DMS 273 treated with DMSO at 0.1 percent for 48 hours (cell line): Measurements from ENCODE around the gene DPY19L3.
A peak's percentile ranks its signal among the peaks of the same experiment; 100 is the strongest.
"Not testable (repeated sequence)": the region's sequence is repeated elsewhere in the genome, so short reads cannot be mapped to it uniquely, and the experiment has no call there.

Source experiments
- DNase-seq: peaks from one replicate; lab custom pipeline; 2025; lab: John Stamatoyannopoulos, UW

Gene DPY19L3

DNA sequence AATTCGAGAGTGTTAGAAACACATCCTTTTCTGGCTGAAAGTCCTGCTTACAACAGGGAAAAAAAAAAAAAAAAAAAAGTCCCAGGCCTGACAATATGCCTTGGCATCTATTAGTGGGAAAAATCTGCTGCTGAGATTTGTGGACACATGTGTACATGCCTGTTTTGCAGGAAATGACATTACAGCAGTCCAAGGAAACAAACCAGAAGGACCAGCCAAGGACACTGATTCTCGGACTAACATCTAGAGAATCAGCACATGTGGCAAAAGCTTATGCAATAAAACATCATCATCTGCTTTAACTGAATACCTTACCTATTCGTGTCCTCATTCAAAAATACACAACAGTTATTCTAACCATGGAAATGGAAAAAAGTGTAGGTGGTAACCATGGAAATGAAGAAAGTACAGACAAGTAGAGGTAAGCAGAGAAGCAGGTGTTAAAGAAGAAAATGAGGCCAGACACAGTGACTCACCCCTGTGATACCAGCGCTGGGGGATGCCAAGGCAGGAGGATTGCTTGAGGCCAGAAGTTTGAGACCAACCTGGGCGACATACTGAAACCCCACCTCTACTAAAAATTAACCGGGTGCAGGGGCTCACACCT is 9.4 kb upstream of the DPY19L3 start:
- no peak for DNase-seq

DNA sequence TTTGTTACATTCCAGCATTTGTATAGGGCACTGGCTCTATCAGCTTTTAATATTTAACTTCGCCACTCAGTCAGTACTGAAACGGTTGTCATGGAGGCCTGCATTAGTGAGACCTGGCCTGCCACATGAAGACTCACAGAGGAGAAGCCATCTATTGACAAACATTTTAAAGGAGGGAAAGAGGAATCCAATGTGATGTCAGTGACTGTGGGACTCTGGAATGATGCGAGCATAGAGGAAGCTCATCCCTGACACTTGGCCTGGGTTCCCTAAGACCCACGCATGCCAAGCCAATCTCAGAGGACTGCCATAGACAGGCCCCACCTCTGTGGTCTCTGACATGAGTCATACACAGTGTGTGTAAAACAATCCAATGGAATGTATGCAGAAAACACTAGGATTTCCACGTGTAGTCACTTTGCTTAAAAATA is 7.9 kb upstream of the DPY19L3 start:
- no peak for DNase-seq

DNA sequence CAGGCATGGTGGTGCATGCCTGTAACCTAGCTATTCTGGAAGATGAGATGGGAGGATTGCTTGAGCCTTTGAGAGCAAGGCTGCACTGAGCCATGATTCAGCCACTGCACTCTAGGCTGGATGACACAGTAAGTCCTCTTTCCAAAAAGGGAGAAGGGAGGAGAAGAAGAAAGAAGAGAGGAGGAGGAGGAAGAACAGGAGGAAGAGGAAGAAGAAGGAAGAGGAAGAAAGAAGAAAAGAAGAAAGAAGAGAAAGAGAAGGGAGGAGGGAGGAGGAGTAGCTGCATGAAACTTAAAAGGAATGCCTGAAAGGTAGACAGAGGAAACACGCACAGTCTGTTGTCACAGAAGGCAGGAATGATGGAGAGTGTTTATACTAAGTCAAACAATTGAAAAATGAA is 3.6 kb upstream of the DPY19L3 start:
- no peak for DNase-seq

DNA sequence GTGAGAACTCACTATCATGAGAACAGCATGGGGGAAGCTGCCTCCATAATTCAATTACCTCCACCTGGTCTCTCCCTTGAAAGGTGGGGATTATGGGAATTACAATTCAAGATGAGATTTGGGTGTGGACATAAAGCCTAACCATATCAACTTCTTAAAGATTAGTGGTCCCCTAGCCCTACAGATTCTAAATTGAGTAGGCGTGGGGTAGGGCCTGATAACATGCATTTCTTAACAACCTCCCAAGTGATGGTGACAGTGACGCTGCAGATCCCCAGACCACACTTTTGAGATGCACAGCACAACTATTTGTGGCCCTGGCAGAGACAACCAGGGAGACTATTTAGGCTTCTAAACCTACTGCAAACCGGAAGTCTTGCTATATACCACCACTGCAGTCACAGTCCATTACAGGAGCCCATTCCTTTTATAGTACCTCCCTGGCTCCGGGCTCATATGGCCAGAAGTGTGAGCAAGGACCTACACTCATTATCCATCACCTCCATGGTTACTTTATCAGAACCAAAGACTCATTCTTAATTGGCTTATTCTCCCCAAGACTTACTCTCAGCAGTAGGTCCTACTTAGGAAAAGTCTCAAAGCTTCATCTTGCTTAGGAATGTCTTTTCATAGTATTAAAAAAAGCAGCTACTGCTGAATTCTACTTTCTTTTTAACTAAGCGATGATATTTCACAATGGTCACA is 2.1 kb upstream of the DPY19L3 start:
- DNase-seq = no peak

DNA sequence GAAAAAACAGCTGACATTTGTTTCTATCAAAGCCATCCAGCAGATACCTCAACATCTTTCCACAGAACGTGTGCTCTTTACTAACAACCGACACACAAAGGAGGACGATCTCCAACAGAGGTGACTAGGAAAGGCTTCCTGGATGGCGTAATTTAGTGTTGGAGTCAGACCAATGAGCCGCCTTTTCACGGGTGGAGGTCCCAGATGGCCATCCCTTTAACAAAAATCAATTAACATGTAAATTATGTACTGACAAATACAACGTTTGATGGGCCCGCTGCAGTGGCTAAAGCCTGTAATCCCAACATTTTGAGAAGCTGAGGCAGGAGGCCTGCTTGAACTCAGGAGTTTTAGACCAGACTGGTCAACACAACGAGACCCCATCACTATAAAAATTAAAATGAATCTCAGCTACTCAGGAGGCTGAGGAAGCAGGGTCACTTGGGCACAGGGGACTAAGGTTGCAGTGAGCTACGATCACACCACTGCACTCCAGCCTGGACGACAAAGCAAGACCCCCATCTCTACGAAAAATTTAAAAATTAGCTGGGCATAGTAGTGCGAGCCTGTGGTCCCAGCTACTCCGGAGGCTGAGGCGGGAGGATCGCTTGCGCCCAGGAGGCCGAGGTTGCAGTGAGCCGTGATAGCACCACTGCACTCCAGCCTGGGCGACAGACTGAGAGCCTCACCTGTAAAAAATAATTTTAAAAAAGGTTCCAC is 1.2 kb upstream of the DPY19L3 start:
- DNase-seq = no peak

DNA sequence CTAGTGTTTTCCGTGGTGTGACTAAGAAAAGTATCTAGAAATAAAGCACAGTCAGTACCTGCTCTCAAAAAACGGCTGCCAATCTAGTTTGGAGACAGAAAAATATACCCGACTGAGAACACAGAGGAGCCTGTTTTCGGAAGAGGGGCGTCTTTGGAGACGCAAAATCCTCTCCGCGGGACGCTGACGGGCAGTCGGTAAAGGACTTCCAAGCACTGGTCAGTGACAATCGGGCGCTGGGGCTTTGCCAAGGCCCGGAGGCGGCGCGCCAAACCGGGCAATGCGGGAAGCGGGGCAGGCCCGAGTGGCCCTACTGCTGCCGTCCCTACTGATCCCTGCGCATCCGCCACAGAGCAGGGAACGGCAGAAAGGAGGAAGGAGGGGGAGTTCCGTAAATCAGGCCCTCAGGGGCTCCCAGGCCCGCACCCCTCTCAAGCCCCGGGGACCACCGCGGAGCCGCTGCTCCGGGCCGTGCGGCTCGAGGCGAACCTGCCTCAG is 588 bp upstream of the DPY19L3 start:
- no peak for DNase-seq

DNA sequence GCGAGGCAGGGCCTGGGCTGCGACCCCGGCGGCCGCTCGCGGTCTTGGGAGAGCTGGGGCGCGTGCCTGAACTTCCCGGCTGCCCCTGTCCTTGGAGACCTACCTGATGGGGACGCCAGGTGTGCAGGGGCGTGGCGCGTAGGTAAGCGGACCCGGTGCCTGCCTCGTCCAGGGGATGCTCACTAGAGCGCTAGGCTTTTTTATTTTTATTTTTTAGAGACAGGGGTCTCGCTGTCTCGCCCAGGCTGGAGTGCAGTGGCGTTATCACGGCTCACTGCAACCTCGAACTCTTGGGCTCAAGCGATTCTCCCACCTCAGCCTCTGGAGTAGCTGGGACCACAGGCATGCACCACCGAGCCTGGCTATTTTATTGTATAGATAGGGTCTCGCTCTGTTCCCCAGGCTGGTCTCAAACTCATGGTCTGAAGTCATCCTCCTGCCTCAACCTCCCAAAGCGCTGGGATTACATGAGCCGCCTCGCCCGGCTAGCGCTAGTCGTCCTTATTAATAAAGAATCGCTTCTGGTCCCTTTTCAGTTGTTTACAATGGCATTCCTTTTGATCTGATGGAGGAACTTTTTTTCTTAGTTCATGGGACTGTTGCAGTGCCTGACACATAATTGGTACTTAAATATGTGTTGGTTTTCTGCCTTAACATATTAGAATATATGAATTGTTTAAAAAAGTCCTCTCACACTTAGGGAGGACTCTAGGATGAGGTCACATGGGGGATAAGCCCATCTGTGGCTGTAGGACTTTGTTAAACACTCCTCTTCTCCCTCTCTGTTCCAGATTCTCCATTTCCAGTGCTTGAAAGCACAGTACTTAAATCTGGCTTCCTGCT is 812 bp downstream of the DPY19L3 start:
- no peak for DNase-seq

DNA sequence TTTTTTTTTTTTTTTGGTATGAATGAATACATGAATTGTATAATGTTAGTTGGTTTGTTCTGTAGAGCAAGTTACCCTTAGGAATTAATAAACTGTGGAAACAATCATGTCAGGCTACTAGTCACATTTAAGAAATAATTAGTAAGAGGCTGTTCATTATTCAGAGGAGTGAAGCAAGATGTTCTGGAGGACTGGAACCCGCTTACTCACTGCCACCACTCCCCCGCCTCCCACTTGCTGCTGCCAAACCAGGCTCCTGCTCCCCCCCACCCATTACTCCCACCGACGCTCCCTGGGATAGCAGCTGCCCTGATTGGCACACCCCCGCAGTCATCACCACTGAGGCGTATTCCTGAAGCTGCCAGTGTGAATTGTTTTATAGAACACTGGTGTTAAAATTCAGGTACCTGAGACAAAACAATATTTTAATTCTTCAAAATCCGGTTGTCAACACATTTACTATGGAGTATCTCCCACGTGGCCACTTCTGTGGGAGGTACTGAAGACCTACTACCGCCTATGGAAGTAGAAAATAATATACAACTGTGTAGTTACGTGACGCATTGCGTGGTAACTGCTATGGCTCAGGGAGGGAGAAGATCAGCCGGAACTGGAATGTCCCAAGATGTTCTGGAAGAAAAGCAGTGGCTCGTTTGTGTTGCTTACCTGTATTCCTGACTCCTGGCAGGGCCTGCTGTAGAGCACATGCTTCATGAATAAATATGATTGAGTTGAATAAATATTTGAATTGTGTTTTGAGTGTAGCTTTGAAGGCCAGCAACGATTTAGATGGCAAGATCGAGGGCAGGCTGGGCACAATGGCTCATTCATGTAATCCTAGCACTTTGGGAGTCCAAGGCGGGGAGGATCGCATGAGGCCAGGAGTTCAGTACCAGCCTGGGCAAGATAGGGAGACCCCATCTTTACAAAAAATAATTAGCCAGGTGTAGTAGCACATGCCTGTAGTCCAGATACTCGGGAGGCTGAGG is 1.7 kb downstream of the DPY19L3 start:
- DNase-seq = no peak

DNA sequence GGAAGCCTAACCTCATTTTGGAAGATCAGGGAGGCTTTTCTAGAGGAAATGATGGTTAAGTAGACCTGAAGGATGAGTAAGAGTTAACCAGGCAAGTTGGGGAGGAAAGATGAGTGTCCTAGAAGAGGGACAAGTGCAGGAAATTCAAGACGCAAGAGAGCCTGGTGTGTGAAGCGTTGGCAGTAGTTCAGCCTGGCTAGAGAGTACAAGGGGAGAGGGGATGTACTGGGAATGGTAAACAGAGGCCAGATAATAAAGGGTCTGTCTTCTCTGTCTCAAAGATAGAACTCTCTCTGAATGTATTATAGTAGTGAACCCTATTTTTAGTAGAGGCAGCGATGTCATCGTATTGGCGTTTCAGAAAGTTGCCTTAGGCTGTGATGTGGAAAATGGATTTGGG is 9.7 kb downstream of the DPY19L3 start:
- no peak for DNase-seq

DNA sequence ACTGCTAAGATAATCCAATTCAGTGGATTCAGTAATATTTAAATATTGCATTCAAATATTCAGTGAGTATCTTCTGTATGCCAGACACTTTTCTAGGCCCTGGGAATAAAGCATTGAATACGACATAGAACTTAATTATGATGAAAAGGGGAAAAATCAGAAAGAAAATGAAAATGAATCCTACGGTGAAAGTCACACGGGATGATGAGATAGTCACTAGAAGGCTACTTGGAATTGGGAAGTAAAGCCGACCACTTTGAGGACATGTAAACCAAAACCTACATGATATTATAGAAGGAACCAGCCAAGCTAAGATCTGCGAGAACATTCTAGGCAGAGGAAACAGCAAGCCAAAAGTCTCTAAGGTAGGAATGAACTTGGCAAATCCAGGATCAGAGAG is 10.1 kb downstream of the DPY19L3 start:
- no peak for DNase-seq

DNA sequence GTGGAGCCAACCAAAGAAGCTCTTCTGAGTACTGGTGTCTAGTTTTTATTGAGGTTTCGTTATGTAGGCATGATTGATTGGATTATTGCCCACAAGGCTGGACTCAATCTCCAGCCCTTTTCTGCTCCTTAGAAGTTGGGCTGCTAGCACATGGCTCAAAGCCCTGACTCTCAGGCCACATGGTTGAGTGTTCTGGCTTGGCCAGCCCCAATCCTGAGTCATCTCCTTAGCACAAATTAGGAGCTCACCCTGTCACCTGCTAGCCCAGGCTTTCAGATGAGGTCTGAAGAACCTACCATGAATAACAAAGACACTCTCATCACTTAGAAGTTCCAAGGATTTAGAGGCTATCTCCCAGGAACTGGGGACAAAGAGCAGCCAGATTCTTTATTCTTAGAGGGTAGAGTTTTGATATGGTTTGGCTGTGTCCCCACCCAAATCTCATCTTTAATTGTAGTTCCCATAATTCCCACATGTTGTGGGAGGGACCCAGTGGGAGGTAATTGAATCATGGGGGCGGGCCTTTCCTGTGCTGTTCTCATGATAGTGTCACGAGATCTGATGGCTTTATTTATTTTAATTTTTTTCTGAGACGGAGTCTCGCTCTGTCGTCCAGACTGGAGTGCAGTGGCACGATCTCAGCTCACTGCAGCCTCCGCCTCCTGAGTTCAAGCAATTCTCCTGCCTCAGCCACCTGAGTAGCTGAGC is 11.3 kb downstream of the DPY19L3 start:
- DNase-seq = no peak

DNA sequence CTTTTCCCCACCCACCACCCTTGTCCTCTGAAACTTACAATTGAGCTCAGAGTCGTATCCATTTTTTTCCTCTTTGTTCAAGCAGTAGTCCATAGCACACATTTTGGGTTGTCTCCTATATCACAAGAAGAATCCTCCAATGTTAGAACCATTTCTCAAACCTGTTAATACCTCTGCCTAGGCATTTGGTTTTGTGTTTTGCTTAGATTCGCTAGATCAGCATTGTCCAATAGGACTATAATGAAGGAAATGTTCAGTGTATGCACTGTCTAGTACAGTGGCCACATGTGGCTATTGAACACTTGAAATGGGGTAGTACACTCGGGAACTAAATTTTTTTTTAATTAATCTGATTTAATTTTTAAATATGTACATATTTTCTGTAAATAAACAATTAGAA is 12.6 kb downstream of the DPY19L3 start:
- DNase-seq = no peak

DNA sequence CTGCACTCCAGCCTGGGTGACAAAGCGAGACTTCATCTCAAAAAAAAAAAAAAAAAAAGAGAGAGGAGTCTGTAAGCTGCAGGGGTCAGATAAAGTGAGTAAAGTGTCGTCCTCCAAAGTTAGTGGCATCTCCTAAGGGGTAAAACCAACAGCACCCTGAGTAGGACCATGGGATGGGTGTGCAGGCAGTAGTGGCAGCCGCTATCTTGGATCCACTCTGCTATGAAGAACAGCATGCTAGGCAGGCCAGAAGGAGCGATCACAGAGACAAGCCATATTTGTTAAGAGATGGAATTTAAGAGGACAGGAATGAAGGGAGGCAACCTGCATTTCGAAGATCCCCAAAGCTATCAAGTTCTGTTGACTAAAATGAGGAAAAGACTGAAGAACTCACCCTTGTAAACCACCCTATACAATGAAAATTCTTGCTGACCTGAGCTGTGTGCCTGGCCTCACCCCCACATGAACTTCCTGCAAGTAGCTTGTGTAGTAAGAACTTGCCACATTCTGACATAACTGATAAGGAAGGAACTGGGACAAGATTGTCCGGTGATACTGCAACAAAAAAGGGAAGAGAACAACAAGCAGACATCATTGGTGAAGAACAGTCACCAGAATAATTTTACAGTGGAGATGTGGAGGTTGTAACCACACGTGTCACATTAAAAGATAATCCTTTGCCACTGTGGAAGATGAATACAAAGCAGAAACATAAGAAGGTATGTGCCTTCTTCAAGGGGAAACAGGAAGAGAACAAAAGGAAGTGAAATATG is 16.2 kb downstream of the DPY19L3 start:
- DNase-seq = no peak

DNA sequence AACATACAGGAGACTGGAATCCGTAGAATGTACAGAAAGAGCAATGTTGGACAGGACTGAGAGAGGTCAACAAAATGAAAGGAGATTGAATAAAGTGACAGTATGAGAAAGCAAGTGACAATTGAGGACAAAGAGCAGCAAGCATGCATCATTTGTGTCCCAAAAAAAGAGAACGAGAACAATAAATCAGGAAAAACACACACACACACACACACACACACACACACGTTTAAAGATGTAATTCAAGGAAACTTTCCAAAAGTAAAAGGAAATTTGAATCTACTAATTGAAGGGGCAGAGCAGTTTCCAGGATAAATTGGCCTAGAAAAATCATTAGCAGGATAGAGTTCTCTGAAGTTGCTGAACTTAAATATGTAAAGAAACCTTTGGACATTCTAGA is 16.9 kb downstream of the DPY19L3 start:
- DNase-seq = no peak

DNA sequence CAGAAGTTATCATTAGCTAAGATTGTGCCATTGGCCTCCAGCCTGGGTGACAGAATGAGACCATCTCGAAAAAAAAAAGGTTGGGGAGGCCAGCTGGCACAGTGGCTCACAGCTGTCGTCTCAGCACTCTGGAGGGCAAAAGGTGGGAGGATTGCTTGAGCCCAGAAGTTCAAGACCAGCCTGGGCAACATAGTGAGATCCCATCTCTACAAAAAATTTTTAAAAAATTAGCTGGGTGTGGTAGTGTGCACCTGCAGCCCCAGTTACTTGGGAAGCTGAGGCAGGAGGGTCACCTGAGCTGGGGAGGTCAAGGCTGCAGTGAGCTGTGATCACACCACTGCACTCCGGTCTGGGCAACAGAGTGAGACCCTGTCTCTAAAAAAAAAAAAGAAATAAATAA is 18.4 kb downstream of the DPY19L3 start:
- not testable (repeated sequence) for DNase-seq

DNA sequence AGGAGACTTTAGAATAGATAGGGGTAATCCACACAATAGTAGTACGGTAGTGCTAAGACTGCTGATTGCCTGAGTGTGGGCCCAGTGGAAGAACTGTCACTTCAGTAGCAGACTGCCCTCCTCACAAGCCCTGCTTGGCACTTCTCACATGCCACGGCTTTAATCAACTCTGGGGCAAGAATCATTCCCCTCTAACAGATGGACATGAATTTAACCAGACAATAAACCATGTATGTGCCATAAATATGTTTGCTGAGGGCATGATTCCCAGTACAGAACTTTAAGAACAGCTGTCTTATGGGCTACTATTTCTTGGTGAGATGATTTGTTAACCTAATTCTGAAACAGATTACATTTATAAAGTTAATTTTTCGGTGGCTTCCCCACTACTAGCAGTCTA is 22.0 kb downstream of the DPY19L3 start:
- peak; percentile 87 for DNase-seq

DNA sequence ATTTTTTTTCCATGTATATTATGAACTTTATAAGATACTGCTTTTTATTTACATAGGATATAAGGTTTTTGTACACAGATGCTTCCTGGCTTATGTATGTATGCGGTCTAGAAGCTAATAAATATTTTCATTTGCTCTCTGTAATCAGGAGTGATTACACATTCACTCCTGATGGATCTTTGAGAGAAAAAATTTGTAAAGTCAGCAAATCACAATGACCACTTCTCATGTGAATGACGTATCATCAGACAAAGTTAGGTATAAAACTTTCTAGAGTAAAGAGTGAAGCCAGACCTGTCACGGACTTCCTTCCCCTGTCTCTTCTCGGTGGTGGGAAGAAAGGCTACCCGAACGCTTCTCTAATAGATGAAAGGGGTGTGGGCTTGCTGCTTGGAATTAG is 31.1 kb downstream of the DPY19L3 start:
- no peak for DNase-seq

DNA sequence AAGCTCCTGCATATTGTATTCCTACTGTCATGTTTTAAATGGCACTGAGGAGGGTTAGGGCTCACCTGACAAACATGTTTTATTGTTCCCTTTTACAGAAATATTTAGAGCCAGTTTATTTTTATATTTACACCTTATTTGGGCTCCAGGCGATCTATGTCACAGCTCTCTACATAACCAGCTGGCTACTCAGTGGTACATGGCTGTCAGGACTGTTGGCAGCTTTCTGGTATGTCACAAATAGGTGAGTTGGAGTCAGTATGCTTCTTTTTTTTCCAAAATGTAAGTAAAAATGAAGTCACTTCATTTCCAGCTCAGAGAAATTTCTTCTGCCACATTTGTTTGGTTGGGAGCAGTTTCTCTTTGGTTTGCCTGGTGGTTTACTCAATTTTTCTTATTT is 31.5 kb downstream of the DPY19L3 start:
- DNase-seq = no peak

DNA sequence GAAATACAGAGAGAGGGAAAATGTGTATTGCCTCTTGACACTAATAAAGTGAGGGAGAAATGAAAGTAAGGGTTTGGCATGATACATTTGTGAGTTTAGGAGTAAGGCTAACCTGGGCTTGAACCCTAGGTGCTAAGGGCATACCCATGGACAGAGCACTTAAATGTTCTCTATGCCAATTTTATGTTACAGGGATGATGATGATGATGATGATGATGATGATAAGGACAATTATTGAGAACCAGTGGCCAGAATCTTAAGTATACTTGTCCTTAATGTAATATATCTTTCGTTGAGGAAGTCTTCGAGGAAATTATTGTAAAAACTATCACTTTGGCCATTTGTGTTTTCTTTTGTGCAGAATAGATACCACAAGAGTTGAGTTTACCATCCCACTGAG is 33.2 kb downstream of the DPY19L3 start:
- DNase-seq = no peak

DNA sequence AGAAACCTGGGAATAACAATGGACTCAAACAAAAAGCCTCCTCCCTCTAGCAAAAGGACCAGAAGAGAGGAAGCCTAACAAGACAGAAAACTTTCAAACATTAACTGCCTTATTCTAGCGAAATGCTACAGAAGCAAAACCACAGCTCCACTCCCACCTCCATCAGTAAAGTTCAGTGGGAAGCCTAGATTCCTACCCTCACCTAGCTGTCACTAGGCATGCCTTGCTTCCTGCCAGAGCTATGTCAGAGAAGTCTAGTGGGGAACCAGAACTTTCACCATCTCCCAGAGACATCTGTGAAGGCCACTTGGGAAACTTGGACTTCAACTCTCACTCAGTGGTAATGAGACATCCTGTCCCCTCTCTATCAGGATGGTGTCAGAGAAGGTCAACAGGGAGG is 37.1 kb downstream of the DPY19L3 start:
- no peak for DNase-seq
